ENCODE results near the gene TKFC. TPM values are rescaled to one million over a fixed set of nuclear protein-coding genes. Genes with fewer than 3 reads are reported as not detected.

The TKFC gene
- polyA plus RNA-seq, 1 of the 3 experiments (the other 2 are of a cell fraction), result 72.0 TPM

DNA sequence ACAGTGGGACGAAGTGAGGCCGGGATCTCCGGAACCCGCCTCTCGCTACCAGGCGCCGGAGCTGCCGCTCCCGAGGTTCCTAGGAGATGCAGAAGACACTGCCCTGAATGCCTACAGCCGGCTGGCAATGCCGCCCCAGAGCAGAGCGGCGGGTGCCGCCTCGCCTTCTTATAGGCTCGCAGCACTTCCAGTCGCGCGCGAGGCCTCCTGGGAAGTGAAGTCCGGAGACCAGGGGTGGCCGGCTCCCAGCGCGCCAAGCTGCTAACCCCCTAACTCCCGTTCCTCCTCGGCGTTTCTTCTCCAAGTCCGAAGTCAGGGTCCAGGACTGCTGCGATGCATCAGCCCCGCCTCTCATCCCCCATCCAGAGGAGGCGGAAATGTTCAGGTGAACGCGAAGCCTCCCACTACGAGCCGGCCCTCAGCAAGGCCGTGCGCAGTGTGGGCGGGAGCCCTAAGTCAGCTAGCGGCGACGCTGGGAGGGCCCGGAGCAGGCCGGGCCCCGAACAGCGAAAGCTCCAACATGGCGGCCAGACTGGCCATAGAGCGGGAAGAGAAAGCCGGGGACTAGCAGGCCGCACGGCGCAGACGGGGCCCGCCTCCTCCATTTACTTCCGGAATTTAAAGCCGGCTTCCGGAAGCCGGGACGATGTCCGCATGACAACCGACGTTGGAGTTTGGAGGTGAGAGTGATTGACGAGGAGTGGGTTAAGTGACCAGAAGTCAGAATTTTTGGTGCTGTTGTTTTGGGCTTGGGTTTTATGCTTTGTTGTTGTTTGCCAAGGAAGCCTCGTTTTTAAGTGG is 28.9 kb downstream of the TKFC start, which contains the start of the genes CYB561A3 and TMEM138:
CYB561A3 (minus strand) TSS at position 142 of the 801 bp plus-strand sequence. CDS start 5,169 bp downstream, outside the sequence.
TMEM138 (plus strand) TSS at position 634 of the 801 bp plus-strand sequence. CDS start 2,017 bp downstream, outside the sequence.
- ChIA-PET CTCF (interaction anchor here (1.0 to 12.1 kb wide), 10 partner anchors 9 to 107 kb away, joined by 3 to 101 read pairs (median 5); partner anchors contain the start of gene TMEM216), POLR2A (interaction anchor here (0.6 to 3.9 kb wide), 21 partner anchors 8 to 431 kb away, joined by 3 to 57 read pairs (median 6); partner anchors contain the start of genes CPSF7, DDB1, FEN1 and SDHAF2)
- peak within 1 kb of the TSS; percentile 97 for H3K9ac ChIP-seq
- peaks cover 9 to 14% of the 10 kb centered on the region in 2 experiments; a peak in 3 of 4 replicates for H3K4me1 ChIP-seq (ENCODE audit: control insufficient read depth in 1 of 2, insufficient read depth in 2 of 2, low read depth in 1 of 2, low read length in 1 of 2)
- H3K4me3 ChIP-seq (ENCODE audit: low read depth in 2 of 2, low read length in 1 of 2), result peak within 1 kb of the TSS; percentile 68 to 71
- peak within 1 kb of the TSS; percentile 98 to 99 for H3K27ac ChIP-seq (ENCODE audit: low read depth in 2 of 2, low read length in 1 of 2)
- WGBS (ENCODE audit: low lambda C conversion rate), result 0% methylated on average over 31 of the region's 63 CpGs
- H3K36me3 ChIP-seq (replicated peaks in 1 of 2; ENCODE audit: control insufficient read depth in 1 of 2, insufficient read depth in 2 of 2, low read length in 1 of 2), result peaks cover 20 to 28% of the 10 kb centered on the region in 2 experiments
- peaks cover 14% of the 10 kb centered on the region for H3F3A ChIP-seq (replicated peaks; ENCODE audit: insufficient read depth)
- peak; percentile 93 for DNase-seq
- peak within 1 kb of the TSS; percentile 69 for H2AFZ ChIP-seq (ENCODE audit: low read depth)
- H3K79me2 ChIP-seq (ENCODE audit: insufficient read depth), result peaks cover 49% of the 10 kb centered on the region
- peak within 1 kb of the TSS; percentile 98 for H3K4me2 ChIP-seq
- H4K20me1 ChIP-seq (ENCODE audit: insufficient read depth), result no peaks in the 10 kb centered on the region
- TF ChIP-seq EZH2phosphoT487 (IDR thresholded peaks at IDR 0.05; ENCODE audit: borderline replicate concordance, low read depth) (no peak), FOXJ3 (CRISPR knock-in tag; IDR thresholded peaks at IDR 0.05) (no peak), SIN3A (IDR thresholded peaks at IDR 0.05; ENCODE audit: borderline replicate concordance, low read depth, low read length) (peak; percentile 51; the same call in 1 of the 2 replicates), FOXM1 (IDR thresholded peaks at IDR 0.05; ENCODE audit: low read depth) (peak; percentile 47; the same call in 1 of the 2 replicates), YY1 (IDR thresholded peaks at IDR 0.05; ENCODE audit: low read depth) (peak; percentile 95), POLR2AphosphoS5 (IDR thresholded peaks at IDR 0.05; ENCODE audit: low read depth, low read length) (peak; percentile 98), TAF1 (IDR thresholded peaks at IDR 0.05; ENCODE audit: borderline replicate concordance, low read depth, low read length) (peak; percentile 88), CHD2 (IDR thresholded peaks at IDR 0.05; ENCODE audit: low read length, partially characterized antibody) (peak; percentile 34), TEAD4 (IDR thresholded peaks at IDR 0.05; ENCODE audit: borderline replicate concordance, insufficient read depth) (no peak), GABPA (IDR thresholded peaks at IDR 0.05; ENCODE audit: low read depth) (peak; percentile 90), MXI1 (IDR thresholded peaks at IDR 0.05; ENCODE audit: low read depth, low read length) (peak; percentile 88), RFX5 (IDR thresholded peaks at IDR 0.05; ENCODE audit: low read length) (peak; percentile 59; the same call in 1 of the 2 replicates), NFIC (IDR thresholded peaks at IDR 0.05; ENCODE audit: borderline replicate concordance) (peak; percentile 5; the same call in 1 of the 2 replicates), ELF1 (IDR thresholded peaks at IDR 0.05) (peak; percentile 71), GATA2 (CRISPR knock-in tag; IDR thresholded peaks at IDR 0.05) (no peak)
- TF ChIP-seq, protein P1, sequence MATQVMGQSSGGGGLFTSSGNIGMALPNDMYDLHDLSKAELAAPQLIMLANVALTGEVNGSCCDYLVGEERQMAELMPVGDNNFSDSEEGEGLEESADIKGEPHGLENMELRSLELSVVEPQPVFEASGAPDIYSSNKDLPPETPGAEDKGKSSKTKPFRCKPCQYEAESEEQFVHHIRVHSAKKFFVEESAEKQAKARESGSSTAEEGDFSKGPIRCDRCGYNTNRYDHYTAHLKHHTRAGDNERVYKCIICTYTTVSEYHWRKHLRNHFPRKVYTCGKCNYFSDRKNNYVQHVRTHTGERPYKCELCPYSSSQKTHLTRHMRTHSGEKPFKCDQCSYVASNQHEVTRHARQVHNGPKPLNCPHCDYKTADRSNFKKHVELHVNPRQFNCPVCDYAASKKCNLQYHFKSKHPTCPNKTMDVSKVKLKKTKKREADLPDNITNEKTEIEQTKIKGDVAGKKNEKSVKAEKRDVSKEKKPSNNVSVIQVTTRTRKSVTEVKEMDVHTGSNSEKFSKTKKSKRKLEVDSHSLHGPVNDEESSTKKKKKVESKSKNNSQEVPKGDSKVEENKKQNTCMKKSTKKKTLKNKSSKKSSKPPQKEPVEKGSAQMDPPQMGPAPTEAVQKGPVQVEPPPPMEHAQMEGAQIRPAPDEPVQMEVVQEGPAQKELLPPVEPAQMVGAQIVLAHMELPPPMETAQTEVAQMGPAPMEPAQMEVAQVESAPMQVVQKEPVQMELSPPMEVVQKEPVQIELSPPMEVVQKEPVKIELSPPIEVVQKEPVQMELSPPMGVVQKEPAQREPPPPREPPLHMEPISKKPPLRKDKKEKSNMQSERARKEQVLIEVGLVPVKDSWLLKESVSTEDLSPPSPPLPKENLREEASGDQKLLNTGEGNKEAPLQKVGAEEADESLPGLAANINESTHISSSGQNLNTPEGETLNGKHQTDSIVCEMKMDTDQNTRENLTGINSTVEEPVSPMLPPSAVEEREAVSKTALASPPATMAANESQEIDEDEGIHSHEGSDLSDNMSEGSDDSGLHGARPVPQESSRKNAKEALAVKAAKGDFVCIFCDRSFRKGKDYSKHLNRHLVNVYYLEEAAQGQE (IDR thresholded peaks at IDR 0.05; ENCODE audit: low read depth, low read length), result peak; percentile 43
- TF ChIP-seq, protein P2, sequence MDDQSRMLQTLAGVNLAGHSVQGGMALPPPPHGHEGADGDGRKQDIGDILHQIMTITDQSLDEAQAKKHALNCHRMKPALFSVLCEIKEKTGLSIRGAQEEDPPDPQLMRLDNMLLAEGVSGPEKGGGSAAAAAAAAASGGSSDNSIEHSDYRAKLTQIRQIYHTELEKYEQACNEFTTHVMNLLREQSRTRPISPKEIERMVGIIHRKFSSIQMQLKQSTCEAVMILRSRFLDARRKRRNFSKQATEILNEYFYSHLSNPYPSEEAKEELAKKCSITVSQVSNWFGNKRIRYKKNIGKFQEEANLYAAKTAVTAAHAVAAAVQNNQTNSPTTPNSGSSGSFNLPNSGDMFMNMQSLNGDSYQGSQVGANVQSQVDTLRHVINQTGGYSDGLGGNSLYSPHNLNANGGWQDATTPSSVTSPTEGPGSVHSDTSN (IDR thresholded peaks at IDR 0.05), result peak; percentile 56; the same call in 1 of the 2 replicates
- TF ChIP-seq, protein P3, sequence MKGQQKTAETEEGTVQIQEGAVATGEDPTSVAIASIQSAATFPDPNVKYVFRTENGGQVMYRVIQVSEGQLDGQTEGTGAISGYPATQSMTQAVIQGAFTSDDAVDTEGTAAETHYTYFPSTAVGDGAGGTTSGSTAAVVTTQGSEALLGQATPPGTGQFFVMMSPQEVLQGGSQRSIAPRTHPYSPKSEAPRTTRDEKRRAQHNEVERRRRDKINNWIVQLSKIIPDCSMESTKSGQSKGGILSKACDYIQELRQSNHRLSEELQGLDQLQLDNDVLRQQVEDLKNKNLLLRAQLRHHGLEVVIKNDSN (IDR thresholded peaks at IDR 0.05; ENCODE audit: borderline replicate concordance, low read depth), result no peak
- TF ChIP-seq, protein P4, sequence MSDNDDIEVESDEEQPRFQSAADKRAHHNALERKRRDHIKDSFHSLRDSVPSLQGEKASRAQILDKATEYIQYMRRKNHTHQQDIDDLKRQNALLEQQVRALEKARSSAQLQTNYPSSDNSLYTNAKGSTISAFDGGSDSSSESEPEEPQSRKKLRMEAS (IDR thresholded peaks at IDR 0.05; ENCODE audit: low read depth), result peak; percentile 90
- H3K9me2 ChIP-seq, result no peaks in the 10 kb centered on the region
- no peaks in the 10 kb centered on the region for H3K27me3 ChIP-seq (ENCODE audit: insufficient read depth)
- H3K9me3 ChIP-seq, result no peaks in the 10 kb centered on the region
